ENCODE data around the gene ARHGAP8. TPM values are rescaled to one million over a fixed set of nuclear protein-coding genes. Genes with fewer than 3 reads are reported as not detected.

The ARHGAP8 gene
- total and polyA plus RNA-seq, 2 of the 13 experiments (the other 11 are each of a cell fraction or from before 2014, with no cell fraction given), result 0.07 TPM; not detected in 1

DNA sequence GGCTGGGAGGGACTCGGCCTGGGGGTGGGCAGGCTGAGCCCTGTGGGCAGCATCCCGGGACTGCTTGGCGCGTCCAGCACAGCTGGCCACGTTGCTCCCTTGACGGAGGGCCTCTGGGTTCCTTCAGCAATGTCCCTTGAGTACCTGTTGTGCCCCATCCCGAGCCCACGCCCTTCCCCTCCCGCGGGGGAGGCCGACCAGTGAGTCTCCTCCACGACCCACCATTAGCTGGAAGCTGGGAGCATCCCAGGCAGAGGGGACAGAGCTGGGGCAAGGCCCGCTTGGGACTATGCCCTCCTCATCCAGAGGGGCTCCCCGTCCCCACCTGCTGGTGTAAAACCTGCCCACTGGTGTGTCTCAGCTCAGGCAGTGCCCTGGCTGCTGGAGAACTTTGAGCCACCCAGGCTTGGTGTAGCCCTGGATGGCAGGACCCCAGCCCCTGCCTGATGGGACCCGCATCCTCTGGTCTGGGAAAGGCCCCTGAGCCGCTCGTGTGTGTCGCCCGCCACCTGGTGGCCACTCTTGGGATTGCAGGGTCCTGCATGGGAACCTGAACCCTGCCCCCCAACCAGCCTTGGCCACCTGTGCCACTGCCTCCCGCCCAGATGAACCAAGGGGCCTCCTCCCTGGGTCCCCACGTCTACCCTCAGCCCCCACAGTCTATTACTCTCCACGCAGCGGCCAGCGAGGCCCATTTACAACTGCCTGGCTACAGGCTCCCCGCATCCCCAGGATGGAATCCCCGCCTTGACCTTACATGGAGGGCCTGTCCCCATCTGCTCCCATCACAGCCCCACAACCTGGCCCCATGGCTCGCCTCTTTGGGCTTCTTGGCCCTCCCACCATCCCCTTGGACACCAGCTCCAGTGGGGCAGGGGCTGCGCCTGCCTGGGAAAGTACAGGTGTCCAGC lies 16.6 kb upstream of the ARHGAP8 start (continued):
- TF ChIP-seq, protein P1, sequence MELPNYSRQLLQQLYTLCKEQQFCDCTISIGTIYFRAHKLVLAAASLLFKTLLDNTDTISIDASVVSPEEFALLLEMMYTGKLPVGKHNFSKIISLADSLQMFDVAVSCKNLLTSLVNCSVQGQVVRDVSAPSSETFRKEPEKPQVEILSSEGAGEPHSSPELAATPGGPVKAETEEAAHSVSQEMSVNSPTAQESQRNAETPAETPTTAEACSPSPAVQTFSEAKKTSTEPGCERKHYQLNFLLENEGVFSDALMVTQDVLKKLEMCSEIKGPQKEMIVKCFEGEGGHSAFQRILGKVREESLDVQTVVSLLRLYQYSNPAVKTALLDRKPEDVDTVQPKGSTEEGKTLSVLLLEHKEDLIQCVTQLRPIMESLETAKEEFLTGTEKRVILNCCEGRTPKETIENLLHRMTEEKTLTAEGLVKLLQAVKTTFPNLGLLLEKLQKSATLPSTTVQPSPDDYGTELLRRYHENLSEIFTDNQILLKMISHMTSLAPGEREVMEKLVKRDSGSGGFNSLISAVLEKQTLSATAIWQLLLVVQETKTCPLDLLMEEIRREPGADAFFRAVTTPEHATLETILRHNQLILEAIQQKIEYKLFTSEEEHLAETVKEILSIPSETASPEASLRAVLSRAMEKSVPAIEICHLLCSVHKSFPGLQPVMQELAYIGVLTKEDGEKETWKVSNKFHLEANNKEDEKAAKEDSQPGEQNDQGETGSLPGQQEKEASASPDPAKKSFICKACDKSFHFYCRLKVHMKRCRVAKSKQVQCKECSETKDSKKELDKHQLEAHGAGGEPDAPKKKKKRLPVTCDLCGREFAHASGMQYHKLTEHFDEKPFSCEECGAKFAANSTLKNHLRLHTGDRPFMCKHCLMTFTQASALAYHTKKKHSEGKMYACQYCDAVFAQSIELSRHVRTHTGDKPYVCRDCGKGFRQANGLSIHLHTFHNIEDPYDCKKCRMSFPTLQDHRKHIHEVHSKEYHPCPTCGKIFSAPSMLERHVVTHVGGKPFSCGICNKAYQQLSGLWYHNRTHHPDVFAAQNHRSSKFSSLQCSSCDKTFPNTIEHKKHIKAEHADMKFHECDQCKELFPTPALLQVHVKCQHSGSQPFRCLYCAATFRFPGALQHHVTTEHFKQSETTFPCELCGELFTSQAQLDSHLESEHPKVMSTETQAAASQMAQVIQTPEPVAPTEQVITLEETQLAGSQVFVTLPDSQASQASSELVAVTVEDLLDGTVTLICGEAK (IDR thresholded peaks at IDR 0.05), result no peak
- TF ChIP-seq, protein P1 (CRISPR knock-in tag; IDR thresholded peaks at IDR 0.05), result no peak
- TF ChIP-seq NR2C2 (CRISPR knock-in tag; IDR thresholded peaks at IDR 0.05; ENCODE audit: borderline replicate concordance), result no peak
- TF ChIP-seq, protein P2, sequence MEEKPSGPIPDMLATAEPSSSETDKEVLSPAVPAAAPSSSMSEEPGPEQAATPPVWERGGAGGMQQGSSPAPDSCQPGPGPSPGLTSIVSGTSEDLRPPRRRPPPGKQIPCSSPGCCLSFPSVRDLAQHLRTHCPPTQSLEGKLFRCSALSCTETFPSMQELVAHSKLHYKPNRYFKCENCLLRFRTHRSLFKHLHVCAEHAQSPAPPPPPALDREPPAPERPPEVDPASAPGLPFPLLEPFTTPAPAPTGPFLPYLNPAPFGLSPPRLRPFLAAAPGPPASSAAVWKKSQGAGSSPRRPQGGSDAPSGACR (CRISPR knock-in tag; IDR thresholded peaks at IDR 0.05), result no peak
- no peak for TF ChIP-seq JARID2 (CRISPR knock-in tag; IDR thresholded peaks at IDR 0.05; ENCODE audit: insufficient replicate concordance)
- TF ChIP-seq ZNF772 (CRISPR knock-in tag; IDR thresholded peaks at IDR 0.05), result no peak
- no peak for TF ChIP-seq ZNF879 (CRISPR knock-in tag; IDR thresholded peaks at IDR 0.05)
- no peak for TF ChIP-seq ZNF136 (CRISPR knock-in tag; IDR thresholded peaks at IDR 0.05; ENCODE audit: low read depth)
- TF ChIP-seq, protein P3, sequence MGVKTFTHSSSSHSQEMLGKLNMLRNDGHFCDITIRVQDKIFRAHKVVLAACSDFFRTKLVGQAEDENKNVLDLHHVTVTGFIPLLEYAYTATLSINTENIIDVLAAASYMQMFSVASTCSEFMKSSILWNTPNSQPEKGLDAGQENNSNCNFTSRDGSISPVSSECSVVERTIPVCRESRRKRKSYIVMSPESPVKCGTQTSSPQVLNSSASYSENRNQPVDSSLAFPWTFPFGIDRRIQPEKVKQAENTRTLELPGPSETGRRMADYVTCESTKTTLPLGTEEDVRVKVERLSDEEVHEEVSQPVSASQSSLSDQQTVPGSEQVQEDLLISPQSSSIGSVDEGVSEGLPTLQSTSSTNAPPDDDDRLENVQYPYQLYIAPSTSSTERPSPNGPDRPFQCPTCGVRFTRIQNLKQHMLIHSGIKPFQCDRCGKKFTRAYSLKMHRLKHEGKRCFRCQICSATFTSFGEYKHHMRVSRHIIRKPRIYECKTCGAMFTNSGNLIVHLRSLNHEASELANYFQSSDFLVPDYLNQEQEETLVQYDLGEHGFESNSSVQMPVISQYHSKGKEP (CRISPR knock-in tag; IDR thresholded peaks at IDR 0.05), result no peak
- TF ChIP-seq, protein P4, sequence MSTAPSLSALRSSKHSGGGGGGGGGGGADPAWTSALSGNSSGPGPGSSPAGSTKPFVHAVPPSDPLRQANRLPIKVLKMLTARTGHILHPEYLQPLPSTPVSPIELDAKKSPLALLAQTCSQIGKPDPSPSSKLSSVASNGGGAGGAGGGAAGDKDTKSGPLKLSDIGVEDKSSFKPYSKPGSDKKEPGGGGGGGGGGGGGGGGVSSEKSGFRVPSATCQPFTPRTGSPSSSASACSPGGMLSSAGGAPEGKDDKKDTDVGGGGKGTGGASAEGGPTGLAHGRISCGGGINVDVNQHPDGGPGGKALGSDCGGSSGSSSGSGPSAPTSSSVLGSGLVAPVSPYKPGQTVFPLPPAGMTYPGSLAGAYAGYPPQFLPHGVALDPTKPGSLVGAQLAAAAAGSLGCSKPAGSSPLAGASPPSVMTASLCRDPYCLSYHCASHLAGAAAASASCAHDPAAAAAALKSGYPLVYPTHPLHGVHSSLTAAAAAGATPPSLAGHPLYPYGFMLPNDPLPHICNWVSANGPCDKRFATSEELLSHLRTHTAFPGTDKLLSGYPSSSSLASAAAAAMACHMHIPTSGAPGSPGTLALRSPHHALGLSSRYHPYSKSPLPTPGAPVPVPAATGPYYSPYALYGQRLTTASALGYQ (CRISPR knock-in tag; IDR thresholded peaks at IDR 0.05), result no peak
- TF ChIP-seq GABPA (IDR thresholded peaks at IDR 0.05; ENCODE audit: low read depth, low read length), result no peak
- no peak for TF ChIP-seq GABPA (CRISPR knock-in tag; IDR thresholded peaks at IDR 0.05; ENCODE audit: low read depth)
- TF ChIP-seq ZNF263 (CRISPR knock-in tag; IDR thresholded peaks at IDR 0.05), result no peak
